Natural killer cell treated with Interleukin-12 subunit alpha and Interleukin-12 subunit beta and Interleukin-15 and Interleukin-18, amount 100 ng/mL, for 72 hours (primary cell): Measurements from ENCODE around the gene HYDIN. TPM values are rescaled to one million over a fixed set of nuclear protein-coding genes. Genes with fewer than 3 reads are reported as not detected.
A peak's percentile ranks its signal among the peaks of the same experiment; 100 is the strongest.
"Not testable (repeated sequence)": the region's sequence is repeated elsewhere in the genome, so short reads cannot be mapped to it uniquely, and the experiment has no call there.

Source experiments
- ATAC-seq, 2 donors: fragments of 150-1000 bp; cut with Tn5 transposase in 1 of 2; sonication (Bioruptor Pico), chemical (Tn5 transposase) in 1 of 2; 2 replicates each; pipeline ENCODE4 v1.10.0; 2021
- DNase-seq: peaks from one replicate; pipeline ENCODE4 v3.0.0; 2022; ENCODE audit warnings: low spot score
- H3K27ac Mint-ChIP-seq, 2 donors: 1 replicate in 1 of 2; 2 replicates in 1 of 2; pipeline ENCODE4 v1.8.0; 2022; ENCODE audit warnings: mixed read lengths in 2 of 2, mild to moderate bottlenecking in 1 of 2, moderate library complexity in 1 of 2
- H3K27me3 Mint-ChIP-seq, 2 donors: 1 replicate in 1 of 2; 2 replicates in 1 of 2; pipeline ENCODE4 v1.8.0; 2022; ENCODE audit warnings: mixed read lengths in 2 of 2
- H3K36me3 Mint-ChIP-seq: one replicate; pipeline ENCODE4 v1.8.0; 2022; ENCODE audit warnings: mixed read lengths
- H3K4me1 Mint-ChIP-seq, 2 donors: 1 replicate in 1 of 2; 2 replicates in 1 of 2; pipeline ENCODE4 v1.8.0; 2022; ENCODE audit warnings: low read depth in 2 of 2, mixed read lengths in 2 of 2, mild to moderate bottlenecking in 1 of 2
- H3K4me3 Mint-ChIP-seq: one replicate; pipeline ENCODE4 v1.8.0; 2022; ENCODE audit warnings: mixed read lengths
- H3K9me3 Mint-ChIP-seq: 2 replicates; pipeline ENCODE4 v1.8.0; 2022; ENCODE audit warnings: mixed read lengths
- total RNA-seq, 2 donors: library from RNA; stranded (reverse); gene quantifications; one replicate each; pipeline ENCODE4 v1.2.3, GENCODE V29; 2022

Gene HYDIN
- total RNA-seq, 2 donors from 2014 or later, result not detected

GRCh38 chr16:71205482-71206131 lies 24.9 kb downstream of the HYDIN start:
- Mint-ChIP-seq H3K4me3 (no peak overlapping the region), H3K27ac (no peak overlapping the region), H3K27me3 (peaks cover 42 to 64% of the 10 kb centered on the region in 2 donors), H3K36me3 (peaks cover 33% of the 10 kb centered on the region), H3K9me3 (peaks cover 14% of the 10 kb centered on the region), H3K4me1 (no peaks in the 10 kb centered on the region)
- no peak for DNase-seq
- no peak for ATAC-seq

- Mint-ChIP-seq H3K36me3 (peaks cover 29% of the 10 kb centered on the region), H3K27me3 (peaks cover 36 to 62% of the 10 kb centered on the region in 2 donors), H3K27ac (no peak overlapping the region), H3K9me3 (peaks cover 16% of the 10 kb centered on the region), H3K4me3 (no peak overlapping the region), H3K4me1 (no peaks in the 10 kb centered on the region)
- DNase-seq, result no peak
- no peak for ATAC-seq
These were observed 26.9 kb downstream of the HYDIN start for GRCh38 chr16:71203631-71204030.

GRCh38 chr16:71201556-71201955 lies 29.0 kb downstream of the HYDIN start:
- Mint-ChIP-seq H3K4me1 (no peaks in the 10 kb centered on the region), H3K4me3 (no peak overlapping the region), H3K27me3 (peaks cover 24 to 46% of the 10 kb centered on the region in 2 donors), H3K27ac (no peak overlapping the region), H3K36me3 (peaks cover 12% of the 10 kb centered on the region), H3K9me3 (peaks cover 11% of the 10 kb centered on the region)
- no peak for ATAC-seq
- no peak for DNase-seq

- Mint-ChIP-seq H3K27ac (no peak overlapping the region), H3K27me3 (peaks cover 23 to 41% of the 10 kb centered on the region in 2 donors), H3K4me1 (no peaks in the 10 kb centered on the region), H3K36me3 (peaks cover 7% of the 10 kb centered on the region), H3K9me3 (peaks cover 11% of the 10 kb centered on the region), H3K4me3 (no peak overlapping the region)
- ATAC-seq (no peak), DNase-seq (no peak)
These were observed 29.5 kb downstream of the HYDIN start for GRCh38 chr16:71201054-71201453.

- Mint-ChIP-seq H3K27me3 (peaks cover 24 to 32% of the 10 kb centered on the region in 2 donors), H3K4me3 (no peak overlapping the region), H3K36me3 (peaks cover 7% of the 10 kb centered on the region), H3K9me3 (peaks cover 8% of the 10 kb centered on the region), H3K27ac (no peak overlapping the region), H3K4me1 (no peaks in the 10 kb centered on the region)
- no peak for ATAC-seq
- DNase-seq, result no peak
These were observed 32.1 kb downstream of the HYDIN start for GRCh38 chr16:71198408-71198807.

- no peak overlapping the region for H3K27ac Mint-ChIP-seq
- no peaks in the 10 kb centered on the region for H3K9me3 Mint-ChIP-seq
- H3K27me3 Mint-ChIP-seq, result peaks cover 11 to 23% of the 10 kb centered on the region in 2 donors
- DNase-seq (no peak), ATAC-seq (peak in 1 of 2 donors; percentile 36)
- no peaks in the 10 kb centered on the region for H3K36me3 Mint-ChIP-seq
- H3K4me1 Mint-ChIP-seq, result no peaks in the 10 kb centered on the region
- H3K4me3 Mint-ChIP-seq, result no peak overlapping the region
These were observed 38.1 kb downstream of the HYDIN start for GRCh38 chr16:71192387-71192786.

- ATAC-seq (no peak), DNase-seq (no peak)
- Mint-ChIP-seq H3K4me3 (no peak overlapping the region), H3K27me3 (peaks cover 20 to 35% of the 10 kb centered on the region in 2 donors), H3K36me3 (no peaks in the 10 kb centered on the region), H3K27ac (no peak overlapping the region), H3K4me1 (no peaks in the 10 kb centered on the region), H3K9me3 (no peaks in the 10 kb centered on the region)
These were observed 41.4 kb downstream of the HYDIN start for GRCh38 chr16:71188956-71189712.

- H3K36me3 Mint-ChIP-seq, result peaks cover 7% of the 10 kb centered on the region
- H3K4me1 Mint-ChIP-seq, result no peaks in the 10 kb centered on the region
- H3K9me3 Mint-ChIP-seq, result no peaks in the 10 kb centered on the region
- no peak for DNase-seq
- no peak for ATAC-seq
- H3K4me3 Mint-ChIP-seq, result no peak overlapping the region
- no peak overlapping the region for H3K27ac Mint-ChIP-seq
- H3K27me3 Mint-ChIP-seq, result peaks cover 34 to 54% of the 10 kb centered on the region in 2 donors
These were observed 45.2 kb downstream of the HYDIN start for GRCh38 chr16:71185347-71185746.

- Mint-ChIP-seq H3K4me1 (no peaks in the 10 kb centered on the region), H3K4me3 (no peak overlapping the region), H3K36me3 (peaks cover 7% of the 10 kb centered on the region), H3K27ac (no peak overlapping the region), H3K9me3 (no peaks in the 10 kb centered on the region), H3K27me3 (peaks cover 27 to 47% of the 10 kb centered on the region in 2 donors)
- DNase-seq (no peak), ATAC-seq (no peak)
These were observed 51.0 kb downstream of the HYDIN start for GRCh38 chr16:71179569-71179968.

GRCh38 chr16:71172481-71173207 lies 57.9 kb downstream of the HYDIN start:
- Mint-ChIP-seq H3K4me3 (no peak overlapping the region), H3K9me3 (no peaks in the 10 kb centered on the region), H3K4me1 (no peaks in the 10 kb centered on the region), H3K27ac (no peak overlapping the region), H3K27me3 (peaks cover 12 to 21% of the 10 kb centered on the region in 2 donors), H3K36me3 (no peaks in the 10 kb centered on the region)
- no peak for ATAC-seq
- no peak for DNase-seq

- not testable (repeated sequence) for H3K4me3 Mint-ChIP-seq, ATAC-seq, H3K36me3 Mint-ChIP-seq, H3K4me1 Mint-ChIP-seq, H3K9me3 Mint-ChIP-seq, H3K27me3 Mint-ChIP-seq, H3K27ac Mint-ChIP-seq, DNase-seq
These were observed 69.5 kb downstream of the HYDIN start for GRCh38 chr16:71161007-71161406.

- H3K4me3 Mint-ChIP-seq, H3K27me3 Mint-ChIP-seq, DNase-seq, H3K9me3 Mint-ChIP-seq, H3K36me3 Mint-ChIP-seq, H3K4me1 Mint-ChIP-seq, H3K27ac Mint-ChIP-seq, ATAC-seq: not testable (repeated sequence)
These were observed 73.2 kb downstream of the HYDIN start for GRCh38 chr16:71157278-71157677.

- not testable (repeated sequence) for H3K9me3 Mint-ChIP-seq, H3K27me3 Mint-ChIP-seq, H3K27ac Mint-ChIP-seq, H3K36me3 Mint-ChIP-seq, H3K4me1 Mint-ChIP-seq, DNase-seq, H3K4me3 Mint-ChIP-seq
- ATAC-seq, result peak in 1 of 2 donors; percentile 28
These were observed 77.2 kb downstream of the HYDIN start for GRCh38 chr16:71153329-71153728.

- H3K27me3 Mint-ChIP-seq, H3K9me3 Mint-ChIP-seq, H3K27ac Mint-ChIP-seq, DNase-seq, H3K36me3 Mint-ChIP-seq, ATAC-seq, H3K4me1 Mint-ChIP-seq, H3K4me3 Mint-ChIP-seq: not testable (repeated sequence)
These were observed 78.9 kb downstream of the HYDIN start for GRCh38 chr16:71151654-71152053.
